Stimulated activated CD4-positive, alpha-beta T cell treated with anti-CD3 and anti-CD28 coated beads, Interleukin-12 subunit alpha, Interleukin-12 subunit beta, amount 100 ng/mL, for 4 hours (primary cell): Measurements from ENCODE around the gene SMIM13.
"Not testable (repeated sequence)": the region's sequence is repeated elsewhere in the genome, so short reads cannot be mapped to it uniquely, and the experiment has no call there.

Experiments
- DNase-seq: peaks from one replicate; pipeline ENCODE4 v3.0.0-alpha.2; 2020

Gene SMIM13

DNA sequence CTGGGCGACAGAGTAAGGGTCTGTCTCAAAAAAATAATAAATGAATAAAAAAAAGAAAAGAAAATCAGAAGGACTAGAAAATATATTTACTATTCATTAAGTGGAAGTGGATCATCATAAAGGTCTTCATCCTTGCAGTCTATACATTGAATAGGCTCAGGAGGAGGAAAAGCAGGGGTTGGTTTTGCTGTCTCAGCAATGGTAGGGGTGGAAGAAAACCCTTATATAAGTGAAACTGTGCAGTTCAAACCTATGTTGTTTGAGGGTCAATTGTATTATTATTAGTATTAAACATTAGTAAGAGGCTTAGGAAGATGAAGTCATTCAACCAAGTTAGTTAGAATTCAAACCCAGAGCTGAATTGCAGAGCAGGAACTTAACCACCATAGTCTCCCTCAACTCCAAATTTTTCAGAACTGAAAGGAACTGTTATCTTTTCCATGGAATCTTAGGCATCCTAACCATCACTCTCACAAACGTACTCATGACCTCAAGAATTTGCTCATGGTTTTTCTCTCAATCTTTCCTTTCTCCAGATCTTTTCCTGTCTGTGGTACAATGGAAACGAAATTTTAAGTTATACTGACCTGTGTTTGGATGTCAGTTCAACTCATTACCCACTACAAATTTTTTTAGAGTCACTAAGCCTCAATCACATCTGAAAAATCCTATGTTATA lies 7.7 kb upstream of the SMIM13 start:
- no peak for DNase-seq

- not testable (repeated sequence) for DNase-seq
These were observed 6.4 kb upstream of the SMIM13 start for GRCh38 chr6:11087141-11087812.

GRCh38 chr6:11089695-11090094 lies 3.9 kb upstream of the SMIM13 start:
- DNase-seq = no peak

DNA sequence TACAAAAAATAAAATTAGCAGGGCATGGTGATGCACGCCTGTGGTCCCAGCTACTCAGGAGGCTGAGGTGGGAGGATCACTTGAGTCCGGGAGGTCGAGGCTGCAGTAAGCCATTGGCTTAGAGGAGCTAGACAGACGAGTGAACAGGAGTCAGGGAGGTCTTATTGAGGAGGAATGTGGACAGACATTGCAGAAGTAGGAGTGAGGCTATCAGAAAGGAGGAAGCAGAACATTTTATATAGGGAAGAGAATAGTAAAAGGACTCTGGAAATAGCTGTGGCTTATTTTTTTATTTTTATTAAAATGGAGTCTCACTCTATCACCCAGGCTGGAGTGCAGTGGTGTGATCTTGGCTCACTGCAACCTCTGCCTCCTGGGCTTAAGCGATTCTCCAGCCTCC lies 2.5 kb upstream of the SMIM13 start:
- not testable (repeated sequence) for DNase-seq

- no peak for DNase-seq
These were observed 812 bp upstream of the SMIM13 start for GRCh38 chr6:11092668-11093375.

DNA sequence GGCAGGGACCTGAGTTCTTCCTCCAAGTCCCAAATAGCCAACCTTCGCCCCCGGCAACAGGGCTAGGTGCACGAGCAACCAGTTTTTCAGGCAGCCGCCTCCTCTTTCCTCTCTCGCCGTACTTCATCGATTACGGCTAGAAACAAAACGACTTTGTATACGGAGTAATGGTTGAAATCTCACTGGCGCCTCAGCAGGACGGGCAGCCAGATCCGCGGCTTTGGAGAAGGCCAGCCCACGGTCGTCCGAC lies 333 bp upstream of the SMIM13 start:
- DNase-seq = no peak

DNA sequence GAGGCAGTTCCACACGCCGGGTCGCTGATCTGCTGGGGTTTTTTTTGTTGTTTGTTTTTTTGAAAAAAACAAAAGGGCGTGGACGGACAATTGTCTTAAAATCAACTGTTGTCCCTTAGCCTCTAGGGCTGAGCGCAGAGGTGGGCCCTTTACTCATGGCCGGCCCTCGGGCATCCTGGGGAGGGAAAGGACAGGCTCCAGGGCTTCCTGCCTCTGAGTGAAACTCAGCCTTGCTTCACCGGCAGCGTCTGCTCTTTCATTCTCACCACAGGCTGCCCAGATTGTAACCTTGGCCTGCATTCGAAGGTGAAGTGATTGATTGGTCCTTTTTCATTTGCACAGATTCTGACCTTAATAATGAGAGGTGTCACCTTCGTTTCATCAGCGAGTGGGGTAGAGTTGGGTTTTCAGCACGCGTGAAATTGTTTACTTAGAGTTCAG lies 797 bp downstream of the SMIM13 start:
- peak; percentile 32 for DNase-seq

- DNase-seq = no peak
These were observed 1.3 kb downstream of the SMIM13 start for GRCh38 chr6:11094941-11095340.

GRCh38 chr6:11096109-11096508 lies 2.5 kb downstream of the SMIM13 start:
- DNase-seq = no peak

DNA sequence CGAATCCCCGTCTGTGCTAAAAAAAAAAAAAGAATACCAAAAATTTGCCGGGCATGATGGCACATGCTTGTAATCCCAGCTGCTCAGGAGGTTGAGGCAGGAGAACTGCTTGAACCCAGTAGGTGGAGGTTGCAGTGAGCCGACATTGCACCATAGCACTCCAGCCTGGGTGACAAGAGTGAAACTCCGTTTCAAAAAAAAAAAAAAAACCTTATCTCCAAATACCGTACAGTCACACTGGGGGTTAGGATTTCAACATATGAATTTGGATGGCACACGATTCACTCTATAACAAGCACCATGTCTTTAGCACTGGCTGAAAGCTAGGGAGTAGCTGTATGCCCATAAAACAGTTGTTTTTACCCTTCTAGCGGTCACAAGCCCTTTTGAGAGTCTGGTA lies 3.8 kb downstream of the SMIM13 start:
- DNase-seq = no peak

- no peak for DNase-seq
These were observed 4.4 kb downstream of the SMIM13 start for GRCh38 chr6:11098004-11098403.

- DNase-seq = no peak
These were observed 7.8 kb downstream of the SMIM13 start for GRCh38 chr6:11101417-11101816.

DNA sequence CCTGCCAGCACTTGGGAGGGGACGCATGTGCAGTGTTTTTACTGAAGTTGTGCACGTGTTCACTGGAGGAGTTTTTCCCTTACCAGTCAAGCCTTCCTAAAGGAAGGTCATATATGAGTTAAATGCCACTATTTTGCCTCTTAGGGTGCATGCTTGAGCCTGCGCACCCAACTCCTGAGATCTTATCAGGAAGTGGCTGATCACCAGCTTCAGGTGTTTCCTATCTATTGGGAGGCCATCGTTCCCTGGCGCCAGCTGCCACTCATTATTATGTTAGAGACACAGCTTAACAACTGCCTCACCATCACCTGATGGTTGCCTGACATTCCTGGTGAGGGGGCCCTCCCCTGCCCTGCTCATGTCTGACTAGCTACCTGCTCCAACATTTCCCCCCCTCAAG lies 9.4 kb downstream of the SMIM13 start:
- no peak for DNase-seq

DNA sequence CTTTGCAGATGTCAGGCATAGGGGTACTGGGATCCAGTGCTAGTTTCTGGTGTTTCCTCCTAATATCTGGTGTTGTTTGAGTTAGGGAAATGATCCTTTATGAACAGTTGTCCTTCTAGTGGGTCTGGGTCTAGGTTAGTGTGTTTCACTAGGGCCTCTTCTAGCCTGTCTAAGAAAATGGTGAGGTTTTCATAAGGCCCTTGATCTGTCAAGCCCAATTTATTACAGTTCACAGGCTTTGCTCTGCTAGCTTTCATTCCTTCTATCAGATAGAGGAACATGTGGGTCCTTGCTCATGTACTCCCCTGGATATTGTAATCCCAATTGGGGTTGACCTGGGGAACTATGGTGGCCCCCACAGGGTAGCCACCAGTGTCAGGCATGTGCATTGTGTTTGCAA lies 15.1 kb downstream of the SMIM13 start:
- DNase-seq = no peak

DNA sequence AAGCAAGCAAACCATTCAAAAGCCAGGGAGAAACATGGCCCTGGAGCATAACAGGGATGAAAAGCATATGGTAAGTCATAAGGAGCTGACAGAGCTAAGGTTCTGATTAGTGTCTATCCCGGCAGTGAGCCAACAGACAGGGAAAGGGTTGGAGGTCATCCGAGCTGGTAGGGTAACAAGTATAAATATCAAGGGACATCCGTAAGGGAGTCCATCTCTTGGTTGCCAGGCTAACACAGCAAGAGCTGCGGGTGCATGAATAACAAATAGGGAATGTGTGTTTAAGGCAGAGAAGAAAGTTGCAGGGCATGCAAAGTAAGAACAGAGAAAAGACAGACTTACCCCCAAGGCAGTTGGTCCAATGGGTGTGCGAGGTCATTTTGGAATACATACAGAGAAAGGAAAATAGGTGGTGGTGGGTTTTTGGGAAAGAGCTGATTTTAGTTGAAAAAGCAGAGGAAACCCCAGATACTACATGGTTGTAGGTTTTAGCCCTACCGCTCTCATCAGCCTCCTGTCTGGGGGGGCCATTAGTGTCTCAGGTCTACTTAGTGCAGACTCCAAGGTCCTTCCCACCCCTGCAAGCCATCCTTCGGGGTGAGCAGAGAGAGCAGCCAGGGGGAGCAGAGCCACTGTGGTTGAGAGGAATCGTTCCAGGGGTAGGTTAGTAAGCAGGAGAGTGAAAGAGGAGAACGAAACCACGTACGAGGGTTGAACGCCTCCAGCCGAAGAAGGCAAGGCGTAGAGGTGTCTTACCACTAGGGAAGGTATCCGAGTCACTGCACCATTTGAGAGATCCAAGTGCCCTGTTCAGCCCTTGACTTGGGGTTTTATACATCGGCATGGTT lies 17.5 kb downstream of the SMIM13 start, which contains the start of gene ERVFRD-1:
Gene ERVFRD-1, minus strand, starts transcription at position 805 of the 848 bp plus-strand sequence. CDS start 6,415 bp downstream, outside the sequence.
- no peak for DNase-seq

GRCh38 chr6:11111769-11112437 lies 18.3 kb downstream of the SMIM13 start:
- DNase-seq = no peak

DNA sequence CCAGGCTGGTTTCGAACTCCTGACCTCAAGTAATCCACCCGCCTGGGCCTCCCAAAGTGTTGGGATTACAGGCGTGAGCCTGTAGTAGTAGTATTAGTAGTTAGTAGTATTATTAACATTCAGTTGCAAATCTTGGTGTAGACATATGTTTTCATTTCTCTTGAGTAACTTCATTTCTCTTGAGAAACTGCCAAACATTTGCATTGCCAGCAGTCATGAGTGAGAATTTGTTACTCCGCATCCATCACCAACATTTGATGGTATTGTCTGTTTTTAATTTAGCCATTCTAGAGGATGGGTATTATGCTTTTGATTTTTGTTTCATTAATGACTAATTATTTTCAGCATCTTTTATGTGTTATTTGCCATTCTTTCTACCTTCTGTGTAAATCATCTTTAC lies 19.4 kb downstream of the SMIM13 start:
- DNase-seq = no peak

DNA sequence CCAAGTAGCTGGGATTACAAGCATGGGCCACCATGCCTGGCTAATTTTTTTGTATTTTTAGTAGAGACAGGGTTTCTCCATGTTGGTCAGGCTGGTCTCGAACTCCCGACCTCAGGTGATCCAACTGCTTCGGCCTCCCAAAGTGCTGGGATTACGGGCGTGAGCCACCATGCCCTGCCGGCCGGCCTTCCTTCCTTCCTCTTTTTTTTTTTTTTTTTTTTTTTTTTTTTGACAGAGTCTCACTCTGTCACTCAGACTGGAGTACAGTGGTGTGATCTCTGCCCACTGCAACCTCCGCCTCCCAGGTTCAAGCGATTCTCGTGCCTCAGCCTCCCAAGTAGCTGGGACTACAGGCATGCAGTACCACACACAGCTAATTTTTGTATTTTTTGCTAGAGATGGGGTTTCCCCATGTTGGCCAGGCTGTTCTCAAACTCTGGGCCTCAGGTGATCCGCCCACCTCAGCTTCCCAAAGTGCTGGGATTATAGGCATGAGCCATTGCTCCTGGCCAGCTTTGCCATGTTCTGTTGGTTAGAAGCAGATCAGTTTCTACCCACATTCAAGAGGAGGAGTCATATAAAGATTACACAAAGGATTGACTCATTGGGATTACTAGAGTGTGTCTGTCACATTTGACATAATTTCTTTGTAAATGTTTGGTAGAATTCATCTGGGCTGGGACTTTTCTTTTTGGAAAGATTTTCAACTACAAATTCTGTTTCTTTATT lies 22.3 kb downstream of the SMIM13 start:
- DNase-seq = not testable (repeated sequence)

GRCh38 chr6:11120271-11121005 lies 26.8 kb downstream of the SMIM13 start:
- no peak for DNase-seq

DNA sequence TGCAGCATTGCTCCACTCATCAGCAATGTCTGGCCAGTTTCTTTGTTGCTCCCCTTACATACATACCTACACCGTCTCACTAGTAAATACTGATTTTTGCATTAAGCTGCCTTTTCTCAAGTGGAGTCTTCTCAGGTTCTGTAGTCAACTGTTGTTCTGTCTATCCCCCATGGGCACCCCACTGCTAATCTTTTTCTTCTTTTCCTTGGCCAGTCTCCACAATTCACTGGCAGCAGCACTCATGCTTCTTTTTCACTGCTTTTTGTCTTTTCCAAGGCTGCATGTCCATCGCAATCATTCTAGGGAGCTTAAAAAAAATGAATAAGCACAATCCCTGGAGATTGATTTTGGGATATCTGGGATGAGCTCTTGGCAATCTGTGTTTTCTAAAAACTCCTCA lies 28.2 kb downstream of the SMIM13 start:
- no peak for DNase-seq

- no peak for DNase-seq
These were observed 28.7 kb downstream of the SMIM13 start for GRCh38 chr6:11122380-11122779.
